HG03460 (cell line): ENCODE measurements around the gene VWA7.

Source experiments
- ATAC-seq: cut with Tn5 transposase; IDR thresholded peaks from one replicate; pipeline ENCODE4 v1.9.1; 2021; ENCODE audit not compliant: unreplicated experiment

The VWA7 gene

DNA sequence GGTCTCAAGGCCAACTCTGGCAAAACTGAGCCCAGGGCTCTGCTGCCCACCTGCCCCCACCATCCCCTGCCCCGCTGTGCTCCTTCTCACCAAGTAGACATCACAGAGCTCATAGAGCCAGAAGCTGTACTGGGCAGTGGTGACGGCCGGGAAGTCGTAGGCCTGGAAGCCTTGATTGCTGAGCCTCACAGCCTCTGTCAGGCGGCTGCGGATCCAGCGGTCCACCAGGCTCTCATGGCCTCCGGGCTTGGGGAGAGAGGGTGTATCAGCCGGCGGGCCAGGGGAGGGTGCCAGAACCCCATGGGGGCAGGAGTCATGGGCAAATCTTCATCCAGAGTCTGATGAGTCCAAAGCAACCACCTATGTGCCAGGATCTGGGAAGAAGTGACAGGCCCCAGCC is 2.8 kb upstream of the VWA7 start:
- no peak for ATAC-seq

- no peak for ATAC-seq
Observed at GRCh38 chr6:31778999-31779885, 2.1 kb upstream of the VWA7 start.

- no peak for ATAC-seq
Observed at GRCh38 chr6:31778193-31778592, 1.1 kb upstream of the VWA7 start.

DNA sequence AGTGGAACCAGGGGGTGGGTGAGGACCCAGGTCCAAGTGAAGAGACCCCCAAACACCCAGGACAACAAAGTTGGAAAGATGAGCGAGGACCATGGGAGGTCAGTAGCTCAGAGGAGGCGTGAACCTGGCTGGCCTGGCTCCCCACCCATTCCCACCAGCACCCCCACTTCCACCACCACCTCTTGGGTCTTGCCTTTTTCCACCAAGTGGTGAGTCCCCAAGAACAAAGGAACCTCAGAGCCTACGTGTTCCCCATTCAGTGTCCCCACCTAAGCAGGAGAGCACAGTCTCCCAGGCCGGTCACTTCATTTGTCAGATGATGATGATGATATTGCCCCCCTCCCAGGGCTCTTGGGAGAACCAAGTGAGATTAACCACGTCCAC is 531 bp upstream of the VWA7 start:
- ATAC-seq = no peak

- ATAC-seq = peak; percentile 12
Observed at GRCh38 chr6:31776485-31776988, 591 bp downstream of the VWA7 start.

DNA sequence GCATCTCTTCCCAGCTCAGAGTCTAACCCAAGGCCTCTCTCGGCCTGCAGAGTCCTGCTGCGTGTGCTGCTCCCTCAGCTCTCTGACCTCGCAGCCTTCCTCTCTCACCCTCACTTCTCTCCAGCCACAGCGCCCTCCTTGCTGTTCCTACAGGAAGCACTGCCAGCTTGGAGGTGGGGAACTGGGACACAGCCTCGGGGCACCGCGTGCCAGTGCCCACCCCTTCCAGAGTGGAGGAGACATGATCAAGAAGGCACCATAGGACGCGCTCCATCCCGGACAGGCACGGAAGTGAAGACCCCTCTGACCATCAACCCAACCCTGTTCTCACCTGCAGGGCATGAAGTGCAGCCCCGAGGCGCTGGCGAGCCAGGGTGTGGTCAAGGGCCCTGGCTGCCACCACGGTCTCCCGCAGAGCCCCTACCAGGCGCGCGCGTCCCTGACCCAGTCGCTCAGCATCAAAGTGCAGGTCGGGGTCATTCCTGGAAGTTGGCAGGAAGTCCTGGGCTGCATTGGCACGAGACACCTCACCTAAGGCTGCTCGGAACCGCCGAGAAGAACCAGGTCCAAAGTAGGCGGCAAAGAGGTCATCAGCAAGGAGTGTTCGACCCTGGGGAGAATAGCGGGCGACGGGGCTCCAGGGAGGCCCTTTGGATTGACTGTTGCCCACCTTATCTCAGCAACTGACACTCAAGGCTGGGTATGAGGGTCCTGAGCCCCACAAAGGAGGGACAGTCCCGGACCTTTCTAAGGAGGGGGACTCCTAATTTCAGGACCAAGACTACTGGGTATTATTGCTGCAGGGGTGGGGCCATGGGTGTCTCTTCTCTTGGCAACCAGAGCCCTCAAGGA is 1.3 kb downstream of the VWA7 start:
- no peak for ATAC-seq

GRCh38 chr6:31775184-31775583 is 1.9 kb downstream of the VWA7 start:
- ATAC-seq = no peak

GRCh38 chr6:31771992-31772358 is 5.2 kb downstream of the VWA7 start:
- no peak for ATAC-seq

GRCh38 chr6:31770860-31771259 is 6.3 kb downstream of the VWA7 start:
- ATAC-seq = no peak

DNA sequence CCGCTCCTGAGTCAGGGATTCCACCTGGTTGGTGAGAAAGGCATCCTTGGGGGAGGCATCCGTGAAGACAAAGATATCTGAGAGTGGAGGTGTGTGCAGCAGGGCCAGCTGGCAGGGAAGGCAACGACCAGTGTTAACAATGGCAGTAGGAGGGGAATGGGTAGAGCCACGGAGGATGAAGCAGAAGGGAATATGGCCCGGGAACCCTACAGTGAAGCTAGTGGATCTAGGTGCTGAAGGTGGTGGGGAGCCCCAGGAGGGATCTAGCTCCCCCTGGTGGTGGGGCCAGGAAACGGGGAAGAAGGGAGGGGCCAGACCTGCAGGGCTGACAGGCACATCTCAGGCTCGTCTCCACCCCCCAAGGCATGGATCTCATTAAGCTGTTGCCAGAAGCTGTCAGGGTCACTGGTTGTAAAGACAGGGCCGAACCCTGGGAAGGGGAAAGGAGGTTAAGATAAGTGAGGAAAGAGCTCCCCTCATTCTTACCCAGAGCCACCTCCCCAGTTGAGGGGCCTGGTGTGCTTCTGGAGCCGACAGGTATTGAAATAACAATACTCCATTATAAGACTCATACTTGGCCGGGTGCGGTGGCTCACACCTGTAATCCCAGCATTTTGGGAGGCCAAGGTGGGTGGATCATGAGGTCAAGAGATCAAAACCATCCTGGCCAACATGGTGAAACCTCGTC is 7.3 kb downstream of the VWA7 start:
- ATAC-seq = no peak

DNA sequence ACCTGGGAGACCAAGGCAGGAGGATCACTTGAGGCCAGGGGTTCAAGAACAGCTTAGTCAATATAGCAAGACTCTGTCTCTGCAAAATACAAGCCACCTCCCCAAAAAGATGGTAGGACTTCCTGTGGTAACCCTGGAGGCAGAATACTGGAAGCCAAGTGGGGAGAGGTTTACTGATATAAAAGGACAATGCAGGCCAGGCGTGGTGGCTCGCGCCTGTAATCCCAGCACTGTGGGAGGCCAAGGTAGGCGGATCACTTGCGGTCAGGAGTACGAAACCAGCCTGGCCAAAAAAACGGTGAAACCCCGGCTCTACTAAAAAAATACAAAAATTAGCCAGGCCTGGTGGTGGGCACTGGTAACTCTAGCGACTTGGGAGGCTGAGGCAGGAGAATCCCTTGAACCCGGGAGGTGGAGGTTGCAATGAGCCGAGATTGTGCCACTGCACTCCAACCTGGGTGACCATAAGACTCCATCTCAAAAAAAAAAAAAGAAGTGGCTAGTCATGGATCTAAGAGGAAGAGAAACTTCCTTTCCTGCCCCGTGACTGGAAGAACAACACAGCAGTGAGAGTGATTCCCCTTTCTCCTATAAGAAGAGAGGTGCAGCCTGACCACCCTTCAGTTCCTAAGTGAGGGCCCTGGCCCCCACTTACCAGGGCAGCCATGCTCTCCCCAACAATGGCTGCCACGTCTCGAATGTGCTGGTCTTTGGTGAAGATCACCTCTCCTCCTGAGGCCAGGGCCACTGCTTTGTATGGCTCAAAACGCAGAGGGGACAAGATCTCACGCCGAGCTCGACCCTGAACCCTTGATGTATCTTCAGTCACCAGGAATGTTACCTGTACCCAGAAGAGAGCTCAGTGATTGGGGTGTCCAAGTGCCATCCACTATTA is 8.5 kb downstream of the VWA7 start:
- ATAC-seq = no peak

DNA sequence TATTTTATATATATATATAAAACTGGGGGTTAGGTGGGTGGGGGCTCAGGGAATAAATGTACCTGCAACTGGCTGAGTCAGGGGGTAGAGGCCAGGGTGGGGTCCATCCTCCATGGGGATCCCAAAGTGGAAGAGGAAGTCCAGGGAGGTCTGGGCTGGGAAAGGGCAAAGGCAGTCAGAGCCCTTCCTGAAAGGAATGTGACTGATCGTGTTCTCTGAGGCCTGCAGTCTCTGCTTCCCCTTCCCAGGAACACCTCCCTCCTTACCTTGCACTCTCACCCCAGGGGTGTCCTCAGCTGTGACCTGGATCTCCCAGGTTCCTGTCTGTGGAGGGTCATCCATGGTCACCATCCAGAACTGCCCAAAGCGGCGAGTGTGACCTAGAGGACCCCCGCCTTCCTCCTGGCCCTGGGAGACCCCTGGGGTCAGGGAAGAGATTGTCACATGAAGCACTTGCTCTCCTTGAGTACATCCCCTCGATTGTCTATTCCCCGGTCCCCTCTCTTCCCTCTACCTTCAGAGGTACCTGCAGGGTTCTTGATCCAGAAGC is 10.0 kb downstream of the VWA7 start:
- no peak for ATAC-seq

GRCh38 chr6:31765910-31766794 is 11.0 kb downstream of the VWA7 start:
- ATAC-seq = no peak

GRCh38 chr6:31765559-31765909 is 11.6 kb downstream of the VWA7 start:
- ATAC-seq = no peak

DNA sequence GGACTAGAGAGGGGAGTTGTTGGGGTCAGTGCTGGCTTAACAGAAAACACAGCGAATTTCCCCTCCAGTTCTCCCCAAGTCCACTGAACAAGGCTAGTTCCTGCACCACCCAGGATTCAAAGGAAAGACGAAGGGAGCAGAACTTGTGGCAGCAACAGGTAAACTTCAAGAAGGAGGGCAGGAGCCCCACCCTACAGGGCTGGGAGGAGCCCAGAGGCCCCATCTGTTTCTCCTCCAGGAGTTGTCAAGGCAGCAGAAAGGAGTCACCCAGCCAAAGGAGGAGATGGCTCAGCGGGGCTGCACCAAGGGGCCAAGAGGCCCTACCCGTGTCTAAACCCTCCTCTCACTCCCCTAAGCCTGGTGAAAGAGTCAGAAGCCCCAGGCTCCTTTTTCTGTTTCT is 12.9 kb downstream of the VWA7 start:
- ATAC-seq = no peak

DNA sequence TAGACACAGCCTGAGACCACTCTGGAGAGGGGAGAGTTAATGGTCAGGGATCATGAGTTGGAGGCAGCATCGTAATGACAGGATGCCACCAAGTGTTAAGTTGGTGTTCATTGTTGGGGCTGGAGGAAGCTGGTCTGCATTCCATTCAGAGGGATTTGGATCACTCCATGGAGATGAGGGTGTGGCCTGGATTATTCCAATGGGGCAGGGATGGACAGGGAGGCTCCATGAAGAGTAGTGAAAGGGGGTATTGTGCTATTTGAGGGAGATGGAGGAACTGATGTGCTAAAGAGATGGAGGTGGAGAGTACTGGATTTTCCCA is 13.5 kb downstream of the VWA7 start:
- no peak for ATAC-seq

DNA sequence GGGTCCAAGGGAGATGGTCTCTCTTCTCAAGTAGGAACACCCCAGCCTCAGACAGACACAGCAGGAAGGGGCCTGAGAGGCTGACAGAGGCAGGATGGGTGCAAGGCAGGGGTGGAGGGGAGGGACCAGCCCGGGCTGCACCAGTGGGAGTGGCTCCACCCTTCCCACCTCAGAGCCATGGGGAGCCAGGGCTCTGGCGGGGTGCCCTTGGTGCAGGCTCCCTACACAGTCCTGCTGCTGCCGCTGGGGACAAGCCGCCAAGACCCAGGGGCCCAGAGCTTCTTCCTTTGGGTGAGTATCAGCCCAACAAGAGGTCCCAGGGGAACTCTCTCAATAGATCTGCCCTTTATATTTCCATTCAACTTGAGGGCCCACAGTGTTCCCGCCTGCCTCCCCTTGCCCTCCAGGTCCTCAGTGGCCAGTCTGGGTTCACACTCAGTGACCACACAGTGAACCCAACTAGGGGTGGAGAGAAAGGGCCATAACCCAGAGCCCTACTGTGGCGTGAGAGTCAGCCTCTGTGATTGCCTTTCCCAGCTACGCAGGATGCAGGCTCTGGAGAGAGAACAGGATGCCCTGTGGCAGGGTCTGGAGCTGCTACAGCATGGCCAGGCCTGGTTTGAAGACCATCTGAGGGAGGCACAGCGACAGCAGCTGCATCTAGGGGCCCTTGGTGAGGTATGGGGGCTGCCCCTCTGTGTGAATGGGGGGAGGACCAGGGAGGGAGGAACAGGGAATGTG is 14.1 kb downstream of the VWA7 start:
- no peak for ATAC-seq

GRCh38 chr6:31762356-31762755 is 14.8 kb downstream of the VWA7 start, which contains the start of gene SAPCD1:
Gene SAPCD1, plus strand, starts transcription at chr6:31762656. Its CDS starts 399 bp downstream, at chr6:31763055.
- no peak for ATAC-seq

GRCh38 chr6:31761343-31761742 is 15.8 kb downstream of the VWA7 start:
- ATAC-seq = no peak
